A549 (cell line): ENCODE data around the gene FSTL4. TPM values are rescaled to one million over a fixed set of nuclear protein-coding genes. Genes with fewer than 3 reads are reported as not detected.

Experiments used
- ATAC-seq, 2 experiments: fragments of 200-7000 bp in 1 of 2; fragments of >200 bp in 1 of 2; cut with Nextera tagmentation in 1 of 2; cut with Tn5 transposase in 1 of 2; 3 replicates each; pipeline versions ENCODE4 v1.8.0 to v1.9.1; 2018 to 2020; ENCODE audit warnings: mild to moderate bottlenecking in 1 of 2, moderate library complexity in 1 of 2
- CTCF ChIA-PET: fragments of 300-600 bp; sonication (Branson Sonifier 250); formaldehyde crosslinking; extraction: SDS; loops from one replicate; lab custom pipeline; 2021; ENCODE audit warnings: antibody characterized with exemption, inconsistent platforms; lab: Yijun Ruan, JAX
- POLR2A ChIA-PET: fragments of 350-600 bp; formaldehyde crosslinking; extraction: SDS; loops from one replicate; lab custom pipeline; 2021; ENCODE audit warnings: antibody characterized with exemption, inconsistent platforms; lab: Yijun Ruan, JAX
- DNase-seq, 2 experiments: peaks; one replicate each; pipeline versions ENCODE4 v3.0.0 to v3.0.0-alpha.2; 2011 to 2016; ENCODE audit warnings: low read depth in 1 of 2, low spot score in 1 of 2
- FAIRE-seq: peaks from 2 replicates; lab custom pipeline; 2011; peaks lifted over from hg19 to GRCh38; lab: Jason Lieb, UNC
- H3K27ac ChIP-seq, 2 experiments: fragments of >200 bp; sonication (Bioruptor Twin); formaldehyde crosslinking; 3 replicates each; pipeline ENCODE4 v1.5.1; 2016 to 2017
- H3K4me1 ChIP-seq: fragments of >200 bp; sonication (Bioruptor Twin); formaldehyde crosslinking; 3 replicates; pipeline ENCODE4 v1.6.1; 2016
- H3K4me2 ChIP-seq: fragments of >200 bp; sonication (Bioruptor Twin); formaldehyde crosslinking; 3 replicates; pipeline ENCODE4 v1.6.1; 2016
- H3K4me3 ChIP-seq: fragments of >200 bp; sonication (Bioruptor Twin); formaldehyde crosslinking; 3 replicates; pipeline ENCODE4 v1.5.1; 2016
- H3K9me3 ChIP-seq: fragments of >200 bp; sonication (Bioruptor Twin); formaldehyde crosslinking; 3 replicates; pipeline ENCODE4 v1.6.1; 2016
- BHLHE40 ChIP-seq: IDR thresholded peaks from 2 replicates; pipeline ENCODE4 v1.6.1; 2012; ENCODE audit warnings: low read depth, low read length, inconsistent platforms
- CBX8 ChIP-seq: fragments of 200-600 bp; sonication (generic); IDR thresholded peaks from 2 replicates; pipeline ENCODE4 v1.6.1; 2016
- CEBPB ChIP-seq, 2 experiments: fragments of >200 bp in 1 of 2; sonication (Bioruptor Twin) in 1 of 2; formaldehyde crosslinking in 1 of 2; IDR thresholded peaks; 2 replicates each; pipeline ENCODE4 v1.6.1; 2012 to 2016
- CHD2 ChIP-seq: fragments of 150-350 bp; IDR thresholded peaks from 2 replicates; pipeline ENCODE4 v1.6.1; 2014; ENCODE audit warnings: low read length; ENCODE audit not compliant: partially characterized antibody
- CTCF ChIP-seq: fragments of >200 bp; sonication (Bioruptor Twin); formaldehyde crosslinking; IDR thresholded peaks from 3 replicates; pipeline ENCODE4 v1.5.1; 2016
- EHF ChIP-seq: fragments of 250-450 bp; sonication (Bioruptor Pico); IDR thresholded peaks from 2 replicates; pipeline ENCODE4 v1.5.0; 2020; ENCODE audit warnings: mild to moderate bottlenecking
- EP300 ChIP-seq, 2 experiments: fragments of >200 bp; sonication (Bioruptor Twin); formaldehyde crosslinking; IDR thresholded peaks; 2 replicates in 1 of 2; 3 replicates in 1 of 2; pipeline ENCODE4 v1.6.1; 2016 to 2017
- FOSL2 ChIP-seq, 2 experiments: fragments of 450-650 bp in 1 of 2; fragments of >200 bp in 1 of 2; sonication (Bioruptor Twin) in 1 of 2; formaldehyde crosslinking; IDR thresholded peaks; 2 replicates each; pipeline versions ENCODE4 v1.5.0 to v1.6.1; 2016 to 2020; ENCODE audit warnings: mild to moderate bottlenecking in 1 of 2, moderate library complexity in 1 of 2
- FOXS1 ChIP-seq: fragments of 250-450 bp; sonication (Bioruptor Pico); IDR thresholded peaks from 2 replicates; pipeline ENCODE4 v1.5.0; 2020; ENCODE audit warnings: mild to moderate bottlenecking, moderate library complexity
- GATA3 ChIP-seq: IDR thresholded peaks from 2 replicates; pipeline ENCODE4 v1.6.1; 2012; ENCODE audit warnings: borderline replicate concordance
- HES2 ChIP-seq: fragments of >200 bp; sonication (Bioruptor Twin); formaldehyde crosslinking; IDR thresholded peaks from 2 replicates; pipeline ENCODE4 v1.6.1; 2016
- HEYL ChIP-seq: fragments of 250-450 bp; sonication (Bioruptor Pico); IDR thresholded peaks from 2 replicates; pipeline ENCODE4 v1.8.0; 2021; ENCODE audit warnings: mild to moderate bottlenecking, moderate library complexity
- KDM5A ChIP-seq: fragments of 200-600 bp; sonication (generic); IDR thresholded peaks from 2 replicates; pipeline ENCODE4 v1.6.1; 2016; ENCODE audit warnings: antibody characterized with exemption, mild to moderate bottlenecking
- MYC ChIP-seq: IDR thresholded peaks from 2 replicates; pipeline ENCODE4 v1.6.1; 2012; ENCODE audit warnings: mild to moderate bottlenecking, inconsistent platforms, low read length, improper control_type of control experiment, borderline replicate concordance
- NFE2L2 ChIP-seq: fragments of 150-350 bp; conservative IDR thresholded peaks from 2 replicates; pipeline ENCODE4 v1.6.1; 2014; ENCODE audit warnings: low read length
- NPAS2 ChIP-seq: fragments of 250-450 bp; sonication (Bioruptor Pico); IDR thresholded peaks from 2 replicates; pipeline ENCODE4 v1.8.0; 2022; ENCODE audit warnings: mild to moderate bottlenecking, moderate library complexity, borderline replicate concordance
- PHF8 ChIP-seq: fragments of 200-600 bp; sonication (generic); IDR thresholded peaks from 2 replicates; pipeline ENCODE4 v1.6.1; 2016; ENCODE audit warnings: low read depth, mild to moderate bottlenecking, antibody characterized with exemption, moderate library complexity, borderline replicate concordance
- POLR2A ChIP-seq: IDR thresholded peaks from 2 replicates; pipeline ENCODE4 v1.6.1; 2012; ENCODE audit warnings: mild to moderate bottlenecking, low read length
- POLR2AphosphoS2 ChIP-seq: conservative IDR thresholded peaks from 2 replicates; pipeline ENCODE4 v1.6.1; 2012; ENCODE audit warnings: low read length, improper control_type of control experiment, inconsistent platforms
- RAD21 ChIP-seq, 2 experiments: fragments of >200 bp in 1 of 2; sonication (Bioruptor Twin) in 1 of 2; formaldehyde crosslinking in 1 of 2; IDR thresholded peaks in 1 of 2; conservative IDR thresholded peaks in 1 of 2; 2 replicates in 1 of 2; 3 replicates in 1 of 2; pipeline ENCODE4 v1.6.1; 2012 to 2018; ENCODE audit warnings: inconsistent platforms in 1 of 2
- RARB ChIP-seq: fragments of 250-450 bp; sonication (Bioruptor Pico); IDR thresholded peaks from 2 replicates; pipeline ENCODE4 v1.8.0; 2021; ENCODE audit warnings: mild to moderate bottlenecking, moderate library complexity
- RCOR1 ChIP-seq: fragments of 150-350 bp; IDR thresholded peaks from 2 replicates; pipeline ENCODE4 v1.6.1; 2014; ENCODE audit warnings: antibody characterized with exemption, low read length, low read depth
- TP53 ChIP-seq: fragments of 250-450 bp; sonication (Bioruptor Pico); IDR thresholded peaks from 2 replicates; pipeline ENCODE4 v1.5.0; 2021; ENCODE audit warnings: mild to moderate bottlenecking, moderate library complexity
- ZC3H11A ChIP-seq: fragments of 450-650 bp; IDR thresholded peaks from 2 replicates; pipeline ENCODE4 v1.6.1; 2014; ENCODE audit warnings: antibody characterized with exemption, mild to moderate bottlenecking
- ZNF302 ChIP-seq: fragments of 250-450 bp; sonication (Bioruptor Pico); IDR thresholded peaks from 2 replicates; pipeline ENCODE4 v1.9.0; 2021; ENCODE audit warnings: inconsistent platforms, mild to moderate bottlenecking, moderate library complexity
- WGBS: methylation state at CpG from one replicate; pipeline ENCODE4 v1.1.6; 2017; ENCODE audit errors: missing lambda C conversion rate; 5-methylcytosine and 5-hydroxymethylcytosine counted together
- polyA plus RNA-seq, 4 experiments: library from polyadenylated mRNA; depleted of rRNA in 3 of 4; stranded (reverse); fragments of >200 nt; fragmentation: RNase III in 1 of 4; extraction: RNeasy Plus Mini Kit Qiagen cat#74134 plus additional on column Dnase treatment in 1 of 4; gene quantifications; 2 replicates in 3 of 4; 3 replicates in 1 of 4; pipeline ENCODE4 v1.2.3, GENCODE V29; 2011 to 2017
- TF ChIP-seq, protein P1 (sequence below): fragments of 250-450 bp; sonication (Bioruptor Pico); IDR thresholded peaks from 2 replicates; pipeline ENCODE4 v1.5.0; 2020; ENCODE audit warnings: low read depth, mild to moderate bottlenecking, moderate library complexity
- TF ChIP-seq, protein P2 (sequence below): IDR thresholded peaks from 2 replicates; pipeline ENCODE4 v1.6.1; 2012
- TF ChIP-seq, protein P3 (sequence below): fragments of 450-650 bp; IDR thresholded peaks from 2 replicates; pipeline ENCODE4 v1.6.1; 2014; ENCODE audit warnings: antibody characterized with exemption

Gene FSTL4
- polyA plus RNA-seq, 2 of the 4 experiments (the other 2 are of a cell fraction): 1.6 to 1.8 TPM

DNA sequence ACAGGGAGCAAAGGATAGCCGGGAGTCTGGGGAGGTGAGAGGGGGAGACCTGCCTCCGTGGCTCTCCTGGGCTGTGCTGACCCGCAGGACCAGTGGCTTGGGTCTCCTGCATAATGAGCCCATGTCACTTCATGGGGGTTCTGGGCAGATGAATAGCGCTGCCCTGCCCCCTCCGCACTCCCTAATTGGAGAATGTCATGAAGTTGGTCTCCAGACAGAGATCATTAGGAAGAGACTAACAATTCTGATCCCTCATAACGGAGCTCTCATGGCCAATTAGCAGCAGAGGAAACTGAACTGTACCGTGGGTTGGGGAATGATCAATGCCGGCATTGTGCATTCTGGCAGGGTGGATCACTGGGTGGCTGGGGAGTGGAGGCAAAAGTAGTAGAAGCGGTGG, 186.1 kb downstream of the FSTL4 start:
- ChIA-PET POLR2A (no interaction called here), CTCF (interaction anchor here (1.5 to 7.0 kb wide), 3 partner anchors 28 to 444 kb away, joined by 4 to 74 read pairs (median 21); no protein-coding TSS in a partner anchor)
- Histone ChIP-seq H3K9me3 (no peaks in the 10 kb centered on the region), H3K4me3 (no peak overlapping the region), H3K27ac (no peak overlapping the region), H3K4me2 (no peak overlapping the region), H3K4me1 (peaks cover 5% of the 10 kb centered on the region; the same call in 1 of the 3 replicates)
- no peak for DNase-seq
- TF ChIP-seq CBX8 (no peak), POLR2AphosphoS2 (no peak), EP300 (IDR thresholded peaks at IDR 0.05) (no peak), RARB (CRISPR knock-in tag) (no peak), RCOR1 (no peak), CEBPB (IDR thresholded peaks at IDR 0.05) (no peak), KDM5A (no peak), HEYL (CRISPR knock-in tag) (no peak), NFE2L2 (no peak), EHF (CRISPR knock-in tag) (no peak), PHF8 (no peak), MYC (no peak)
- TF ChIP-seq, protein P1, sequence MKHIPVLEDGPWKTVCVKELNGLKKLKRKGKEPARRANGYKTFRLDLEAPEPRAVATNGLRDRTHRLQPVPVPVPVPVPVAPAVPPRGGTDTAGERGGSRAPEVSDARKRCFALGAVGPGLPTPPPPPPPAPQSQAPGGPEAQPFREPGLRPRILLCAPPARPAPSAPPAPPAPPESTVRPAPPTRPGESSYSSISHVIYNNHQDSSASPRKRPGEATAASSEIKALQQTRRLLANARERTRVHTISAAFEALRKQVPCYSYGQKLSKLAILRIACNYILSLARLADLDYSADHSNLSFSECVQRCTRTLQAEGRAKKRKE (CRISPR knock-in tag): no peak
- TF ChIP-seq, protein P2, sequence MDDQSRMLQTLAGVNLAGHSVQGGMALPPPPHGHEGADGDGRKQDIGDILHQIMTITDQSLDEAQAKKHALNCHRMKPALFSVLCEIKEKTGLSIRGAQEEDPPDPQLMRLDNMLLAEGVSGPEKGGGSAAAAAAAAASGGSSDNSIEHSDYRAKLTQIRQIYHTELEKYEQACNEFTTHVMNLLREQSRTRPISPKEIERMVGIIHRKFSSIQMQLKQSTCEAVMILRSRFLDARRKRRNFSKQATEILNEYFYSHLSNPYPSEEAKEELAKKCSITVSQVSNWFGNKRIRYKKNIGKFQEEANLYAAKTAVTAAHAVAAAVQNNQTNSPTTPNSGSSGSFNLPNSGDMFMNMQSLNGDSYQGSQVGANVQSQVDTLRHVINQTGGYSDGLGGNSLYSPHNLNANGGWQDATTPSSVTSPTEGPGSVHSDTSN: no peak
- 70% methylated on average over 9 of the region's 9 CpGs for WGBS
- ATAC-seq: no peak
- no peak for FAIRE-seq

GRCh38 chr5:133425764-133426163, 186.6 kb downstream of the FSTL4 start:
- no peak overlapping the region for H3K27ac ChIP-seq
- POLR2A ChIA-PET: no interaction called here
- WGBS: 73% methylated on average over 4 of the region's 4 CpGs
- no peak for TF ChIP-seq FOXS1 (CRISPR knock-in tag)
- TF ChIP-seq, protein P3, sequence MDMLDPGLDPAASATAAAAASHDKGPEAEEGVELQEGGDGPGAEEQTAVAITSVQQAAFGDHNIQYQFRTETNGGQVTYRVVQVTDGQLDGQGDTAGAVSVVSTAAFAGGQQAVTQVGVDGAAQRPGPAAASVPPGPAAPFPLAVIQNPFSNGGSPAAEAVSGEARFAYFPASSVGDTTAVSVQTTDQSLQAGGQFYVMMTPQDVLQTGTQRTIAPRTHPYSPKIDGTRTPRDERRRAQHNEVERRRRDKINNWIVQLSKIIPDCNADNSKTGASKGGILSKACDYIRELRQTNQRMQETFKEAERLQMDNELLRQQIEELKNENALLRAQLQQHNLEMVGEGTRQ: no peak
- no peak for TF ChIP-seq FOSL2 (IDR thresholded peaks at IDR 0.05)
- TF ChIP-seq FOSL2 (CRISPR knock-in tag; IDR thresholded peaks at IDR 0.05): no peak
- TF ChIP-seq BHLHE40: no peak
- TF ChIP-seq KDM5A: no peak
- no peak for TF ChIP-seq CHD2
- TF ChIP-seq ZNF302 (CRISPR knock-in tag): no peak
- no peak for TF ChIP-seq RARB (CRISPR knock-in tag)
- no peak for TF ChIP-seq PHF8
- no peak for TF ChIP-seq TP53 (CRISPR knock-in tag)
- no peak for TF ChIP-seq POLR2A
- no peak for TF ChIP-seq ZC3H11A
- TF ChIP-seq NPAS2: no peak
- TF ChIP-seq RAD21 (conservative IDR thresholded peaks at IDR 0.05 in 1 of 2, IDR thresholded peaks at IDR 0.05 in 1 of 2): no peak
- no peak for TF ChIP-seq CTCF
- no peak for TF ChIP-seq GATA3
- no peak for TF ChIP-seq HES2
- TF ChIP-seq, all 56 proteins: peak for 0
- CTCF ChIA-PET: interaction anchor here (0.9 to 7.0 kb wide), 8 partner anchors 15 to 444 kb away, joined by 3 to 74 read pairs (median 16); no protein-coding TSS in a partner anchor
- Histone ChIP-seq H3K4me3 (no peak overlapping the region), H3K9me3 (no peaks in the 10 kb centered on the region), H3K4me1 (peaks cover 5% of the 10 kb centered on the region; the same call in 1 of the 3 replicates), H3K4me2 (no peak overlapping the region)
- no peak for FAIRE-seq
- no peak for ATAC-seq
- DNase-seq: no peak
